CD14-positive monocyte (primary cell): Measurements from ENCODE around the gene PDCD4. TPM values are rescaled to one million over a fixed set of nuclear protein-coding genes. Genes with fewer than 3 reads are reported as not detected.

Experiments
- DNase-seq, 3 donors: peaks; one replicate each; pipeline ENCODE4 v3.0.0-alpha.2; 2011 to 2022
- H2AFZ ChIP-seq: 2 replicates; pipeline ENCODE4 v1.6.0; 2012; ENCODE audit warnings: mild to moderate bottlenecking, low read depth, low read length, inconsistent platforms; ENCODE audit not compliant: insufficient read depth, poor library complexity, severe bottlenecking
- H3K27ac ChIP-seq, 2 donors: 1 replicate in 1 of 2; 2 replicates in 1 of 2; pipeline ENCODE4 v1.5.1; 2012 to 2013; ENCODE audit warnings: low read length in 2 of 2, control low read depth in 1 of 2, inconsistent platforms in 1 of 2, low read depth in 1 of 2, mild to moderate bottlenecking in 1 of 2
- H3K27me3 ChIP-seq, 2 donors: one replicate each; pipeline versions ENCODE4 v1.6.0 to v1.6.1; 2011 to 2013; ENCODE audit warnings: low read length in 2 of 2; ENCODE audit not compliant: control insufficient read depth in 2 of 2, insufficient read depth in 2 of 2
- H3K36me3 ChIP-seq, 2 donors: replicated peaks in 1 of 2; 1 replicate in 1 of 2; 2 replicates in 1 of 2; pipeline versions ENCODE4 v1.5.1 to v1.6.1; 2012 to 2013; ENCODE audit warnings: low read length in 2 of 2, control low read depth in 1 of 2, inconsistent platforms in 1 of 2, mild to moderate bottlenecking in 1 of 2; ENCODE audit not compliant: insufficient read depth in 2 of 2, control insufficient read depth in 1 of 2
- H3K4me1 ChIP-seq, 2 donors: 1 replicate in 1 of 2; 2 replicates in 1 of 2; pipeline versions ENCODE4 v1.5.1 to v1.6.1; 2012 to 2013; ENCODE audit warnings: low read length in 2 of 2, control low read depth in 1 of 2, inconsistent platforms in 1 of 2, mild to moderate bottlenecking in 1 of 2, moderate library complexity in 1 of 2; ENCODE audit not compliant: insufficient read depth in 2 of 2, control insufficient read depth in 1 of 2
- H3K4me2 ChIP-seq: replicated peaks from 2 replicates; pipeline ENCODE3; 2012; ENCODE audit warnings: low read length, moderate library complexity, mild to moderate bottlenecking; ENCODE audit not compliant: poor library complexity, severe bottlenecking; ENCODE audit errors: extremely low read depth
- H3K4me3 ChIP-seq, 3 experiments: fragments of 200-600 bp in 1 of 3; sonication (generic) in 1 of 3; replicated peaks in 1 of 3; 1 replicate in 2 of 3; 2 replicates in 1 of 3; pipeline ENCODE4 v1.5.1; 2011 to 2013; ENCODE audit warnings: low read length in 3 of 3, mild to moderate bottlenecking in 3 of 3, control low read depth in 2 of 3, low read depth in 2 of 3, inconsistent platforms in 1 of 3, moderate library complexity in 1 of 3
- H3K79me2 ChIP-seq: 2 replicates; pipeline ENCODE4 v1.6.0; 2012; ENCODE audit warnings: mild to moderate bottlenecking, control low read depth, inconsistent platforms, low read length, moderate library complexity; ENCODE audit not compliant: insufficient read depth
- H3K9ac ChIP-seq: 2 replicates; pipeline ENCODE4 v1.6.0; 2017; ENCODE audit warnings: low read length, mild to moderate bottlenecking; ENCODE audit not compliant: insufficient read depth, poor library complexity, severe bottlenecking
- H3K9me3 ChIP-seq, 2 donors: replicated peaks in 1 of 2; 1 replicate in 1 of 2; 2 replicates in 1 of 2; pipeline versions ENCODE4 v1.5.1 to v1.6.1; 2012 to 2013; ENCODE audit warnings: low read length in 2 of 2, control low read depth in 1 of 2; ENCODE audit not compliant: control insufficient read depth in 1 of 2, insufficient read depth in 1 of 2
- H4K20me1 ChIP-seq: 2 replicates; pipeline ENCODE4 v1.6.0; 2012; ENCODE audit warnings: mild to moderate bottlenecking, low read length, control low read depth, moderate library complexity; ENCODE audit not compliant: insufficient read depth
- H3K27ac Mint-ChIP-seq, 7 donors: one replicate each; pipeline ENCODE4 v1.8.0; 2020; ENCODE audit warnings: mild to moderate bottlenecking in 7 of 7, mixed read lengths in 7 of 7, moderate library complexity in 6 of 7, inconsistent platforms in 2 of 7
- H3K27me3 Mint-ChIP-seq, 3 donors: one replicate each; pipeline ENCODE4 v1.8.0; 2021 to 2022; ENCODE audit warnings: low read depth in 3 of 3, mild to moderate bottlenecking in 3 of 3, mixed read lengths in 3 of 3, moderate library complexity in 3 of 3, inconsistent platforms in 1 of 3
- H3K36me3 Mint-ChIP-seq, 2 donors: one replicate each; pipeline ENCODE4 v1.8.0; 2020; ENCODE audit warnings: mixed read lengths in 2 of 2, inconsistent platforms in 1 of 2, mild to moderate bottlenecking in 1 of 2
- H3K4me1 Mint-ChIP-seq: one replicate; pipeline ENCODE4 v1.8.0; 2020; ENCODE audit warnings: mild to moderate bottlenecking, mixed read lengths
- H3K4me3 Mint-ChIP-seq, 2 donors: one replicate each; pipeline ENCODE4 v1.8.0; 2020; ENCODE audit warnings: mild to moderate bottlenecking in 2 of 2, mixed read lengths in 2 of 2, moderate library complexity in 1 of 2
- H3K9me3 Mint-ChIP-seq, 7 donors: one replicate each; pipeline ENCODE4 v1.8.0; 2020 to 2022; ENCODE audit warnings: mixed read lengths in 7 of 7, mild to moderate bottlenecking in 6 of 7, moderate library complexity in 6 of 7, inconsistent platforms in 2 of 7
- WGBS: methylation state at CpG from one replicate; pipeline ENCODE4 v1.1.5; 2013; ENCODE audit warnings: missing lambda C conversion rate; ENCODE audit not compliant: insufficient coverage; 5-methylcytosine and 5-hydroxymethylcytosine counted together
- intact Hi-C, 2 donors: fragments of 100-400 bp; cut with micrococcal nuclease; formaldehyde crosslinking; loops; one replicate each; pipeline versions ENCODE4 v1.15.0 to v1.15.1; 2023
- polyA plus RNA-seq, 3 donors: library from polyadenylated mRNA; depleted of rRNA in 1 of 3; unstranded in 2 of 3; stranded (reverse) in 1 of 3; fragments of 300-500 nt in 2 of 3; fragments of >200 nt in 1 of 3; fragmentation: Illumina TruSeq in 2 of 3; gene quantifications; 1 replicate in 2 of 3; 2 replicates in 1 of 3; pipeline ENCODE4 v1.2.3, GENCODE V29; 2012 to 2021
- TF ChIP-seq, protein P1 (sequence below): fragments of 200-600 bp; IDR thresholded peaks from one replicate; pipeline ENCODE4 v1.8.0; 2022; ENCODE audit warnings: antibody characterized with exemption, mild to moderate bottlenecking

PDCD4 gene
- polyA plus RNA-seq, 3 donors = 39.8 to 53.4 (median 48.6) TPM

- no peaks in the 10 kb centered on the region for H3K79me2 ChIP-seq
- peak overlapping the region; percentile 54 for H2AFZ ChIP-seq
- H3K4me1 ChIP-seq = peaks cover 96% of the 10 kb centered on the region in 2 donors
- peak overlapping the region; percentile 71 for H3K4me2 ChIP-seq
- peak overlapping the region; percentile 73 for H3K9ac ChIP-seq
- H3K4me3 ChIP-seq = peak overlapping the region; percentile 21 to 68 (median 26)
- intact Hi-C loops = no loop called here
- peak overlapping the region; percentile 95 to 99 (median 98) for H3K27ac Mint-ChIP-seq
- H3K9me3 Mint-ChIP-seq = no peaks in the 10 kb centered on the region
- peaks cover 95% of the 10 kb centered on the region for H3K4me1 Mint-ChIP-seq
- peak; percentile 85 to 95 (median 91) for DNase-seq
- H3K27ac ChIP-seq = peak overlapping the region; percentile 98
- H4K20me1 ChIP-seq = no peaks in the 10 kb centered on the region
- no peaks in the 10 kb centered on the region for H3K9me3 ChIP-seq
- TF ChIP-seq, protein P1, sequence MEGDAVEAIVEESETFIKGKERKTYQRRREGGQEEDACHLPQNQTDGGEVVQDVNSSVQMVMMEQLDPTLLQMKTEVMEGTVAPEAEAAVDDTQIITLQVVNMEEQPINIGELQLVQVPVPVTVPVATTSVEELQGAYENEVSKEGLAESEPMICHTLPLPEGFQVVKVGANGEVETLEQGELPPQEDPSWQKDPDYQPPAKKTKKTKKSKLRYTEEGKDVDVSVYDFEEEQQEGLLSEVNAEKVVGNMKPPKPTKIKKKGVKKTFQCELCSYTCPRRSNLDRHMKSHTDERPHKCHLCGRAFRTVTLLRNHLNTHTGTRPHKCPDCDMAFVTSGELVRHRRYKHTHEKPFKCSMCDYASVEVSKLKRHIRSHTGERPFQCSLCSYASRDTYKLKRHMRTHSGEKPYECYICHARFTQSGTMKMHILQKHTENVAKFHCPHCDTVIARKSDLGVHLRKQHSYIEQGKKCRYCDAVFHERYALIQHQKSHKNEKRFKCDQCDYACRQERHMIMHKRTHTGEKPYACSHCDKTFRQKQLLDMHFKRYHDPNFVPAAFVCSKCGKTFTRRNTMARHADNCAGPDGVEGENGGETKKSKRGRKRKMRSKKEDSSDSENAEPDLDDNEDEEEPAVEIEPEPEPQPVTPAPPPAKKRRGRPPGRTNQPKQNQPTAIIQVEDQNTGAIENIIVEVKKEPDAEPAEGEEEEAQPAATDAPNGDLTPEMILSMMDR = no peak
- 28% methylated on average over 4 of the region's 6 CpGs for WGBS
- no peaks in the 10 kb centered on the region for H3K36me3 ChIP-seq
- H3K4me3 Mint-ChIP-seq = peak overlapping the region; percentile 58 to 91
- H3K36me3 Mint-ChIP-seq = peaks cover 0 to 2% of the 10 kb centered on the region in 2 donors
- H3K27me3 Mint-ChIP-seq = peaks cover 0 to 3% (median 0%) of the 10 kb centered on the region in 3 donors
- no peaks in the 10 kb centered on the region for H3K27me3 ChIP-seq
Observed at GRCh38 chr10:110864662-110865140, 7.0 kb upstream of the PDCD4 start.

- H3K4me2 ChIP-seq = peak overlapping the region; percentile 71
- no peaks in the 10 kb centered on the region for H3K36me3 ChIP-seq
- peak overlapping the region in 2 of 3 experiments; percentile 26 to 68 for H3K4me3 ChIP-seq
- intact Hi-C loops = no loop called here
- Mint-ChIP-seq H3K27ac (peak overlapping the region; percentile 95 to 99 (median 98)), H3K4me3 (peak overlapping the region; percentile 58 to 91), H3K4me1 (peaks cover 92% of the 10 kb centered on the region), H3K27me3 (peaks cover 0 to 3% (median 0%) of the 10 kb centered on the region in 3 donors), H3K9me3 (no peaks in the 10 kb centered on the region), H3K36me3 (peaks cover 0 to 2% of the 10 kb centered on the region in 2 donors)
- TF ChIP-seq, protein P1 = no peak
- peak overlapping the region; percentile 73 for H3K9ac ChIP-seq
- no peak overlapping the region for H2AFZ ChIP-seq
- H3K27ac ChIP-seq = peak overlapping the region; percentile 98
- H3K27me3 ChIP-seq = no peaks in the 10 kb centered on the region
- no peaks in the 10 kb centered on the region for H4K20me1 ChIP-seq
- H3K9me3 ChIP-seq = no peaks in the 10 kb centered on the region
- peaks cover 90% of the 10 kb centered on the region in 2 donors for H3K4me1 ChIP-seq
- DNase-seq = peak in 2 of 3 donors; percentile 48 to 50
- WGBS = 0% methylated on average over 1 of the region's 6 CpGs
- no peaks in the 10 kb centered on the region for H3K79me2 ChIP-seq
Observed at GRCh38 chr10:110865186-110865808, 6.4 kb upstream of the PDCD4 start.
